ENCODE data around the gene PIP4K2C. TPM values are rescaled to one million over a fixed set of nuclear protein-coding genes. Genes with fewer than 3 reads are reported as not detected.

PIP4K2C gene
- polyA plus RNA-seq, 1 experiment, result 33.1 TPM

GRCh38 chr12:57613427-57614109 is 22.6 kb downstream of the PIP4K2C start:
- ChIA-PET POLR2A (no interaction called here), CTCF (interaction anchor here (0.8 to 4.0 kb wide), 4 partner anchors 9 to 30 kb away, joined by 3 to 27 read pairs (median 6); partner anchors contain the start of gene B4GALNT1)
- no peak overlapping the region for H3K4me3 ChIP-seq (ENCODE audit: low read depth, low read length)
- no peak overlapping the region for H3K27ac ChIP-seq (ENCODE audit: low read depth, low read length)
- no peaks in the 10 kb centered on the region; the same call in 1 of the 2 replicates for H3K9me3 ChIP-seq (ENCODE audit: control insufficient read depth, insufficient read depth, low read length)
- no peaks in the 10 kb centered on the region for H3K27me3 ChIP-seq (ENCODE audit: control insufficient read depth, insufficient read depth, low read length)
- TF ChIP-seq, protein P1, sequence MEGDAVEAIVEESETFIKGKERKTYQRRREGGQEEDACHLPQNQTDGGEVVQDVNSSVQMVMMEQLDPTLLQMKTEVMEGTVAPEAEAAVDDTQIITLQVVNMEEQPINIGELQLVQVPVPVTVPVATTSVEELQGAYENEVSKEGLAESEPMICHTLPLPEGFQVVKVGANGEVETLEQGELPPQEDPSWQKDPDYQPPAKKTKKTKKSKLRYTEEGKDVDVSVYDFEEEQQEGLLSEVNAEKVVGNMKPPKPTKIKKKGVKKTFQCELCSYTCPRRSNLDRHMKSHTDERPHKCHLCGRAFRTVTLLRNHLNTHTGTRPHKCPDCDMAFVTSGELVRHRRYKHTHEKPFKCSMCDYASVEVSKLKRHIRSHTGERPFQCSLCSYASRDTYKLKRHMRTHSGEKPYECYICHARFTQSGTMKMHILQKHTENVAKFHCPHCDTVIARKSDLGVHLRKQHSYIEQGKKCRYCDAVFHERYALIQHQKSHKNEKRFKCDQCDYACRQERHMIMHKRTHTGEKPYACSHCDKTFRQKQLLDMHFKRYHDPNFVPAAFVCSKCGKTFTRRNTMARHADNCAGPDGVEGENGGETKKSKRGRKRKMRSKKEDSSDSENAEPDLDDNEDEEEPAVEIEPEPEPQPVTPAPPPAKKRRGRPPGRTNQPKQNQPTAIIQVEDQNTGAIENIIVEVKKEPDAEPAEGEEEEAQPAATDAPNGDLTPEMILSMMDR (IDR thresholded peaks at IDR 0.05; ENCODE audit: low read depth, low read length), result no peak
- DNase-seq (ENCODE audit: low read depth, low spot score), result no peak

DNA sequence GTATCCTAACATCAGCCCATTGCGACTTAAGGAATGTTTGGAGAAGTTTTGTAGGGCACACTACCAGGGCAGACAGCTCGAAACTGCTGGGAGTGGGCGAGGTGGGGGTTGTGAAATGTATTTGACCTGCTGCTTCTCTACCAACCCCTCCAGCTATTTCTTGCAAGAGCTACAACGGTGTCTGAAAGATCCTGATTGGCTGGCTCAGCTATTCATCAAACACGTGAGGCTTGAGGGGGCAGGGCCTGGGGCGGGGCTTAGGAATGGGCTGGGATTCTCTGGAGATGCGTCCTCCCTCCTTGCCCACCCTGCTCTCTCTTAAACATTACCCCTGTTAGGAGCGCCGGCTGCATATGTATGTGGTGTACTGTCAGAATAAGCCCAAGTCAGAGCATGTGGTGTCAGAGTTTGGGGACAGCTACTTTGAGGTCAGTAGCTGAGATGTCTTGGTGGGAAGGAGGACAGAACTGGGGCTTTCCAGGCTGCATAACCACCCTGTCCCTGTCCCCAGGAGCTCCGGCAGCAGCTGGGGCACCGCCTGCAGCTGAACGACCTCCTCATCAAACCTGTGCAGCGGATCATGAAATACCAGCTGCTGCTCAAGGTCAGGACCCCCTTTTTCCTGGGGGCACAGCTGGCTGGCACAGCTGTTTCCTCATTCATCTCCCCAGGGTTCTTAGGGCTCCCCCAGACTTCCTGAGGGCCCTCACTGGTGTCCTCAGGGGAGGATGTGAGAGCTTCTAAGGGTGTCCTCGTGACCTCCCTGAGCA is 23.4 kb downstream of the PIP4K2C start:
- Histone ChIP-seq H3K4me3 (ENCODE audit: low read depth, low read length) (no peak overlapping the region), H3K27me3 (ENCODE audit: control insufficient read depth, insufficient read depth, low read length) (no peaks in the 10 kb centered on the region), H3K27ac (ENCODE audit: low read depth, low read length) (no peak overlapping the region), H3K9me3 (ENCODE audit: control insufficient read depth, insufficient read depth, low read length) (no peaks in the 10 kb centered on the region; the same call in 1 of the 2 replicates)
- TF ChIP-seq, protein P1 (IDR thresholded peaks at IDR 0.05; ENCODE audit: low read depth, low read length), result no peak
- ChIA-PET POLR2A (no interaction called here), CTCF (interaction anchor here (1.0 to 4.0 kb wide), 3 partner anchors 8 to 31 kb away, joined by 3 to 27 read pairs (median 9); partner anchors contain the start of gene B4GALNT1)
- DNase-seq (ENCODE audit: low read depth, low spot score), result no peak

DNA sequence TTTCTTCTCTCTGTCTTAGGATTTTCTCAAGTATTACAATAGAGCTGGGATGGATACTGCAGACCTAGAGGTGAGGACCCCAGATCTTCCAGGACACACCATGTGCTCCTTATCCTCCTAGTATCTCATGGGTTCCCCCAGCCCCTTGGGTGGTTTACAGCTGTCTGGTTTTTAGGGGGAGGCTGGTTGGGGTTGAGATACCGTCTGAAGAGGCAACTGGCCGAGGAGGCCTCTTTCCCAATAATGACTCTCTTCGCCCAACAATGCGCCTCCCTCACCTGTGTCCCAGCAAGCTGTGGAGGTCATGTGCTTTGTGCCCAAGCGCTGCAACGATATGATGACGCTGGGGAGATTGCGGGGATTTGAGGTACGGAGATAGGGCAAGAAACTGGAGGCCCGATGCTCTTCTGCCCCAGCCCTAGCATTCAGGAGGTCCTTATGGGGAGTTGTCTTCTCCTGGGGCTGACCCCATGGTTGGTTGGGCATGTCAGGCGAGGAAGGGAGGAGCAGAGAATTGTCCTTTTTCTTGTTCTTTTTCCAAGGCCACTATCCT is 24.0 kb downstream of the PIP4K2C start:
- H3K27me3 ChIP-seq (ENCODE audit: control insufficient read depth, insufficient read depth, low read length), result peaks cover 2% of the 10 kb centered on the region
- CTCF ChIA-PET, result interaction anchor here (1.7 to 4.0 kb wide), 2 partner anchors 19 to 31 kb away, joined by 9 to 27 read pairs; partner anchors contain the start of gene B4GALNT1
- POLR2A ChIA-PET, result no interaction called here
- no peaks in the 10 kb centered on the region; the same call in 1 of the 2 replicates for H3K9me3 ChIP-seq (ENCODE audit: control insufficient read depth, insufficient read depth, low read length)
- no peak overlapping the region for H3K27ac ChIP-seq (ENCODE audit: low read depth, low read length)
- TF ChIP-seq, protein P1 (IDR thresholded peaks at IDR 0.05; ENCODE audit: low read depth, low read length), result no peak
- DNase-seq (ENCODE audit: low read depth, low spot score), result no peak
- H3K4me3 ChIP-seq (ENCODE audit: low read depth, low read length), result no peak overlapping the region

GRCh38 chr12:57615637-57616036 is 24.6 kb downstream of the PIP4K2C start:
- DNase-seq (ENCODE audit: low read depth, low spot score), result no peak
- TF ChIP-seq, protein P1 (IDR thresholded peaks at IDR 0.05; ENCODE audit: low read depth, low read length), result no peak
- H3K4me3 ChIP-seq (ENCODE audit: low read depth, low read length), result no peak overlapping the region
- no peaks in the 10 kb centered on the region; the same call in 1 of the 2 replicates for H3K9me3 ChIP-seq (ENCODE audit: control insufficient read depth, insufficient read depth, low read length)
- no peak overlapping the region for H3K27ac ChIP-seq (ENCODE audit: low read depth, low read length)
- H3K27me3 ChIP-seq (ENCODE audit: control insufficient read depth, insufficient read depth, low read length), result peaks cover 8% of the 10 kb centered on the region
- CTCF ChIA-PET, result interaction anchor here (4.0 kb wide), 1 partner anchor 32 kb away, joined by 27 read pairs; no protein-coding TSS in a partner anchor
- POLR2A ChIA-PET, result no interaction called here

Measured in AG04450 (cell line).